Stromal cell of bone marrow (primary cell): Measurements from ENCODE around the gene FHAD1.

Experiments
- DNase-seq: peaks from one replicate; pipeline ENCODE4 v3.0.0-alpha.2; 2012; ENCODE audit warnings: low read depth

Gene FHAD1

GRCh38 chr1:15218287-15219279 lies 28.4 kb upstream of the FHAD1 start:
- DNase-seq = peak; percentile 11

GRCh38 chr1:15219280-15220023 lies 27.6 kb upstream of the FHAD1 start:
- DNase-seq = no peak

GRCh38 chr1:15220024-15220392 lies 27.0 kb upstream of the FHAD1 start:
- DNase-seq = no peak

- no peak for DNase-seq
Measured at GRCh38 chr1:15220825-15221431, 26.1 kb upstream of the FHAD1 start.

- DNase-seq = no peak
Measured at GRCh38 chr1:15222653-15223303, 24.2 kb upstream of the FHAD1 start.

GRCh38 chr1:15224259-15224869 lies 22.7 kb upstream of the FHAD1 start:
- no peak for DNase-seq

- DNase-seq = no peak
Measured at GRCh38 chr1:15224974-15225373, 22.0 kb upstream of the FHAD1 start.

- DNase-seq = no peak
Measured at GRCh38 chr1:15225461-15225860, 21.6 kb upstream of the FHAD1 start.

- DNase-seq = no peak
Measured at GRCh38 chr1:15226388-15227255, 20.4 kb upstream of the FHAD1 start.

GRCh38 chr1:15229707-15230131 lies 17.3 kb upstream of the FHAD1 start:
- no peak for DNase-seq

GRCh38 chr1:15231714-15232201 lies 15.3 kb upstream of the FHAD1 start:
- no peak for DNase-seq

GRCh38 chr1:15233689-15234088 lies 13.3 kb upstream of the FHAD1 start:
- DNase-seq = no peak

- no peak for DNase-seq
Measured at GRCh38 chr1:15236321-15236721, 10.7 kb upstream of the FHAD1 start.

GRCh38 chr1:15236746-15237145 lies 10.3 kb upstream of the FHAD1 start:
- DNase-seq = no peak

- DNase-seq = no peak
Measured at GRCh38 chr1:15238789-15239188, 8.2 kb upstream of the FHAD1 start.

- no peak for DNase-seq
Measured at GRCh38 chr1:15242766-15243165, 4.3 kb upstream of the FHAD1 start.

GRCh38 chr1:15243275-15244043 lies 3.6 kb upstream of the FHAD1 start:
- no peak for DNase-seq

- DNase-seq = no peak
Measured at GRCh38 chr1:15244813-15245212, 2.2 kb upstream of the FHAD1 start.

GRCh38 chr1:15245593-15246360 lies 1.2 kb upstream of the FHAD1 start:
- DNase-seq = no peak
